Measurements from ENCODE around the gene EPC1.
"Not testable (repeated sequence)": the region's sequence is repeated elsewhere in the genome, so short reads cannot be mapped to it uniquely, and the experiment has no call there.

The EPC1 gene, protein sequence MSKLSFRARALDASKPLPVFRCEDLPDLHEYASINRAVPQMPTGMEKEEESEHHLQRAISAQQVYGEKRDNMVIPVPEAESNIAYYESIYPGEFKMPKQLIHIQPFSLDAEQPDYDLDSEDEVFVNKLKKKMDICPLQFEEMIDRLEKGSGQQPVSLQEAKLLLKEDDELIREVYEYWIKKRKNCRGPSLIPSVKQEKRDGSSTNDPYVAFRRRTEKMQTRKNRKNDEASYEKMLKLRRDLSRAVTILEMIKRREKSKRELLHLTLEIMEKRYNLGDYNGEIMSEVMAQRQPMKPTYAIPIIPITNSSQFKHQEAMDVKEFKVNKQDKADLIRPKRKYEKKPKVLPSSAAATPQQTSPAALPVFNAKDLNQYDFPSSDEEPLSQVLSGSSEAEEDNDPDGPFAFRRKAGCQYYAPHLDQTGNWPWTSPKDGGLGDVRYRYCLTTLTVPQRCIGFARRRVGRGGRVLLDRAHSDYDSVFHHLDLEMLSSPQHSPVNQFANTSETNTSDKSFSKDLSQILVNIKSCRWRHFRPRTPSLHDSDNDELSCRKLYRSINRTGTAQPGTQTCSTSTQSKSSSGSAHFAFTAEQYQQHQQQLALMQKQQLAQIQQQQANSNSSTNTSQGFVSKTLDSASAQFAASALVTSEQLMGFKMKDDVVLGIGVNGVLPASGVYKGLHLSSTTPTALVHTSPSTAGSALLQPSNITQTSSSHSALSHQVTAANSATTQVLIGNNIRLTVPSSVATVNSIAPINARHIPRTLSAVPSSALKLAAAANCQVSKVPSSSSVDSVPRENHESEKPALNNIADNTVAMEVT

DNA sequence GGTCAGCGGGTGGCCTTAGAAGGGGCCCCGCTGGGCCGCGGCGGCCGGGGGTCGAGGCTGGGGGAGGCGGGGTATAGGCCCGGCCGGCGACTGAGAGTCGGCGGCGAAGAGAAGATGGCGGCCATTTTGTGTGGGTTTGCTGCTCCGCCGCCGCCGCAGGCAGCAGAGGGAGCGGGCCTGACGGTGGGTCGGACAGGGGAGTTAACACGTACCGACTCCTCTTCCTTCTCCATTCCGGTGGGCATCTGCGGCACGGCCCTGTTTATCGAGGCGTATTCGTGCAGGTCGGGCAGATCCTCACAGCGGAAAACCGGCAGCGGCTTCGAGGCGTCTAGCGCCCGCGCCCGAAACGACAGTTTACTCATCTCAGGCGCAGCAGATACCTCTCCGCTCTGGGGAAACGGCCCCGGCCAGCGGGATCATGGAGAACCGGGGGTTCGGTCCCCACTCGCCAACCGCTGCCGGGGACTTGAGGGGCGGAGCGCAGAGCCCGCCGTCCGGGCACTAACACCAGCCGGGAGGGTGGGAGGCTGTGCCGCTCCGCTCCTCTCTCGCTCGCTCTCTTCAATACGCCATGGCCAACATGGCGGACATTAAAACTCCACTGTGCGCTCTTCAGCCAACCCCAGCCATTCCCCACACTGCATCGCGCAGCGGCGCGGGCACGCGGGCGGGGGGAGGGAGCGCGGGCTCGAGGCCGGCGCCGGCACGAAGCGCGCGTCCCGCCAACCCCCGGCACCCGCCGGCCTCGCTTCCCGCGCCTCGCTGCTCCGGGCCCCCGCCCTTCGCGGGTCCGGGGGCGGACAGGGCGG is at the start of gene EPC1:
TSS of gene EPC1 (minus strand) at position 608 of the 812 bp plus-strand sequence. CDS start at position 365, 243 bp downstream.
- H3K9me3 Mint-ChIP-seq: peaks cover 2% of the 10 kb centered on the region
- peaks cover 35% of the 10 kb centered on the region for H3K36me3 Mint-ChIP-seq (ENCODE audit: low read depth)
- peak; percentile 81 for DNase-seq
- peaks cover 40% of the 10 kb centered on the region for H3K4me1 Mint-ChIP-seq
- H3K27me3 Mint-ChIP-seq (ENCODE audit: low read depth, poor library complexity): peaks cover 2% of the 10 kb centered on the region
- TF ChIP-seq, protein P1, sequence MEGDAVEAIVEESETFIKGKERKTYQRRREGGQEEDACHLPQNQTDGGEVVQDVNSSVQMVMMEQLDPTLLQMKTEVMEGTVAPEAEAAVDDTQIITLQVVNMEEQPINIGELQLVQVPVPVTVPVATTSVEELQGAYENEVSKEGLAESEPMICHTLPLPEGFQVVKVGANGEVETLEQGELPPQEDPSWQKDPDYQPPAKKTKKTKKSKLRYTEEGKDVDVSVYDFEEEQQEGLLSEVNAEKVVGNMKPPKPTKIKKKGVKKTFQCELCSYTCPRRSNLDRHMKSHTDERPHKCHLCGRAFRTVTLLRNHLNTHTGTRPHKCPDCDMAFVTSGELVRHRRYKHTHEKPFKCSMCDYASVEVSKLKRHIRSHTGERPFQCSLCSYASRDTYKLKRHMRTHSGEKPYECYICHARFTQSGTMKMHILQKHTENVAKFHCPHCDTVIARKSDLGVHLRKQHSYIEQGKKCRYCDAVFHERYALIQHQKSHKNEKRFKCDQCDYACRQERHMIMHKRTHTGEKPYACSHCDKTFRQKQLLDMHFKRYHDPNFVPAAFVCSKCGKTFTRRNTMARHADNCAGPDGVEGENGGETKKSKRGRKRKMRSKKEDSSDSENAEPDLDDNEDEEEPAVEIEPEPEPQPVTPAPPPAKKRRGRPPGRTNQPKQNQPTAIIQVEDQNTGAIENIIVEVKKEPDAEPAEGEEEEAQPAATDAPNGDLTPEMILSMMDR (IDR thresholded peaks at IDR 0.05): no peak
- peak within 1 kb of the TSS; percentile 100 for H3K27ac Mint-ChIP-seq
- peak within 1 kb of the TSS; percentile 91 for H3K4me3 Mint-ChIP-seq

DNA sequence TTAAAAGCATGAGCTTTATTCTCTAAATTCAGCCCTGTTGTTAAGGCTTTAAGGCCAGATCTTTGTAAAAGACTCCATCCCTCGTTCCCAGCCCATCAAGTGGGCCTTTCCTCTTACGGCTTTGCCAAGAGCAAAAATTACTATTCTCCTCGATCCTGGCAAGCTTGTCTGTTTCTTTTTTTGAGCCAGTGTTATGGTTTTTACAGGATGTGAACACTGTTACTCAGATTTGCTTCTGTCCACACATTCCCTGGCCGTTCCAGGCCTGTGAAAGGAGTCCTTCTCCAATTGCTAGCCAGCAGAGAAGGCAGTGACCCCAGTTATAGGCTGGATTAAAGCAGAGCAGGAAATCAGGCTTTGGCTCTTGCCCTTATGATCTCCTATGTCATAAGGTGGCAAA is 47.0 kb upstream of the EPC1 start:
- H3K27me3 Mint-ChIP-seq (ENCODE audit: low read depth, poor library complexity): no peaks in the 10 kb centered on the region
- no peak overlapping the region for H3K4me3 Mint-ChIP-seq
- no peaks in the 10 kb centered on the region for H3K36me3 Mint-ChIP-seq (ENCODE audit: low read depth)
- no peak overlapping the region for H3K27ac Mint-ChIP-seq
- TF ChIP-seq, protein P1 (IDR thresholded peaks at IDR 0.05): no peak
- no peak for DNase-seq
- no peaks in the 10 kb centered on the region for H3K4me1 Mint-ChIP-seq
- H3K9me3 Mint-ChIP-seq: no peaks in the 10 kb centered on the region

GRCh38 chr10:32392284-32392683 is 45.3 kb upstream of the EPC1 start:
- H3K36me3 Mint-ChIP-seq (ENCODE audit: low read depth); H3K27ac Mint-ChIP-seq: not testable (repeated sequence)

GRCh38 chr10:32390193-32390592 is 43.2 kb upstream of the EPC1 start:
- H3K36me3 Mint-ChIP-seq (ENCODE audit: low read depth): no peaks in the 10 kb centered on the region
- TF ChIP-seq, protein P1 (IDR thresholded peaks at IDR 0.05): no peak
- no peak for DNase-seq
- H3K9me3 Mint-ChIP-seq: no peaks in the 10 kb centered on the region
- peaks cover 5% of the 10 kb centered on the region for H3K27me3 Mint-ChIP-seq (ENCODE audit: low read depth, poor library complexity)
- H3K4me1 Mint-ChIP-seq: no peaks in the 10 kb centered on the region
- no peak overlapping the region for H3K4me3 Mint-ChIP-seq
- no peak overlapping the region for H3K27ac Mint-ChIP-seq

More at GRCh38 chr10:32392284-32392683, 45.3 kb upstream of the EPC1 start:
- DNase-seq; H3K4me1 Mint-ChIP-seq; H3K4me3 Mint-ChIP-seq; H3K9me3 Mint-ChIP-seq; H3K27me3 Mint-ChIP-seq (ENCODE audit: low read depth, poor library complexity): not testable (repeated sequence)

GRCh38 chr10:32388258-32389027 is 41.5 kb upstream of the EPC1 start:
- Mint-ChIP-seq H3K27me3 (ENCODE audit: low read depth, poor library complexity) (peaks cover 5% of the 10 kb centered on the region), H3K4me1 (no peaks in the 10 kb centered on the region), H3K4me3 (no peak overlapping the region), H3K9me3 (no peaks in the 10 kb centered on the region), H3K27ac (no peak overlapping the region), H3K36me3 (ENCODE audit: low read depth) (no peaks in the 10 kb centered on the region)
- DNase-seq: no peak
- TF ChIP-seq, protein P1 (IDR thresholded peaks at IDR 0.05): no peak

Data from nephron progenitor cell (in vitro differentiated cells).